MM.1S (cell line): ENCODE results near the gene C14orf132.

Source experiments
- EZH2phosphoT487 ChIP-seq: fragments of 300-600 bp; sonication (generic); IDR thresholded peaks from 2 replicates; pipeline ENCODE4 v1.6.1; 2018; ENCODE audit warnings: antibody characterized with exemption, low read length
- TF ChIP-seq, protein P1 (sequence below): fragments of 300-600 bp; sonication (generic); IDR thresholded peaks from 2 replicates; pipeline ENCODE4 v1.5.1; 2016; ENCODE audit warnings: antibody characterized with exemption, low read length, mixed read lengths

GRCh38 chr14:96103560-96104460, 64.6 kb downstream of the C14orf132 start:
- TF ChIP-seq, protein P1, sequence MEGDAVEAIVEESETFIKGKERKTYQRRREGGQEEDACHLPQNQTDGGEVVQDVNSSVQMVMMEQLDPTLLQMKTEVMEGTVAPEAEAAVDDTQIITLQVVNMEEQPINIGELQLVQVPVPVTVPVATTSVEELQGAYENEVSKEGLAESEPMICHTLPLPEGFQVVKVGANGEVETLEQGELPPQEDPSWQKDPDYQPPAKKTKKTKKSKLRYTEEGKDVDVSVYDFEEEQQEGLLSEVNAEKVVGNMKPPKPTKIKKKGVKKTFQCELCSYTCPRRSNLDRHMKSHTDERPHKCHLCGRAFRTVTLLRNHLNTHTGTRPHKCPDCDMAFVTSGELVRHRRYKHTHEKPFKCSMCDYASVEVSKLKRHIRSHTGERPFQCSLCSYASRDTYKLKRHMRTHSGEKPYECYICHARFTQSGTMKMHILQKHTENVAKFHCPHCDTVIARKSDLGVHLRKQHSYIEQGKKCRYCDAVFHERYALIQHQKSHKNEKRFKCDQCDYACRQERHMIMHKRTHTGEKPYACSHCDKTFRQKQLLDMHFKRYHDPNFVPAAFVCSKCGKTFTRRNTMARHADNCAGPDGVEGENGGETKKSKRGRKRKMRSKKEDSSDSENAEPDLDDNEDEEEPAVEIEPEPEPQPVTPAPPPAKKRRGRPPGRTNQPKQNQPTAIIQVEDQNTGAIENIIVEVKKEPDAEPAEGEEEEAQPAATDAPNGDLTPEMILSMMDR, result no peak
- no peak for TF ChIP-seq EZH2phosphoT487
